ENCODE data around the gene CD96.
"Not testable (repeated sequence)": the region's sequence is repeated elsewhere in the genome, so short reads cannot be mapped to it uniquely, and the experiment has no call there.

Gene CD96

DNA sequence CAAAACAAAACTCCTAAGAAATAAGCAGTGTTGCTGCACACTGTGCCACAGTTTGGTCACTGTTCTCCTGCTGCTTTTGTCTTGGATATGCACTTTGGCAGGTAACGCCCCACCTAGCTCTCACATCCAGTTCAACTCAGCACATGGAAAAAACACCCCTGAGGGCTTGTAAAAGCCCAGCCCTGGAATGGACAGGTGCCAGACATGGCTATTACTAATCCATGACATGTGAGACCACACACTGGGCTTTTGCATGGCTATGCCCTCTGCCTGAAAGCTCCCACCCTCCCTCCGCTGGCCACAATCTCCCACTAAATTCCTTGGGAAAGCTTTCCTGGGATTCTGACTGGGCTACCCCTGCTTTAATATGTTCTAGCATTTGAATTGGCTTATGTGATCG lies 77.8 kb downstream of the CD96 start:
- DNase-seq (ENCODE audit: low read depth in 2 of 2): no peak

DNA sequence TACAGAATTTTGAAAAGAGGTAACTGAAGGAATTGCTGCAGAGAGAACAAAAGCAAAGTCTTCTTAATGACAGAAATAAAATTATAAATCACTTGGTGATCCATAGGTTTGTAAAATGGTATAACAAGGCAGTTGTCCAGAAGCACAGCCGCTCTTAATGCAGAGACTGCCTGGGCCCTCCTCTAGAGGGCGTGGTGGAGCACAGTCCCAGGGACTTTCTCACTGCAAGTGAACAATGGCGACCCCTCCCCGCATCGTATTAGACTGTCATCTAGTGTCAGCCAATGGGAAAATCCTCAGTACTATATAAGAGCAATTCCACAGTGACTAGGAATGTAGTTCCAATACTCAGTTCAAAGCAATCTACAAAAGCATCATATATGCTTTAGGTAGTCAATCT lies 79.5 kb downstream of the CD96 start:
- DNase-seq (ENCODE audit: low read depth in 2 of 2): peak in 1 of 2 donors; percentile 46

GRCh38 chr3:111627092-111627491 lies 85.1 kb downstream of the CD96 start:
- DNase-seq (ENCODE audit: low read depth in 2 of 2): no peak

- DNase-seq (ENCODE audit: low read depth in 2 of 2): not testable (repeated sequence)
Measured at GRCh38 chr3:111629018-111629417, 87.0 kb downstream of the CD96 start.

GRCh38 chr3:111630638-111631037 lies 88.6 kb downstream of the CD96 start:
- not testable (repeated sequence) for DNase-seq (ENCODE audit: low read depth in 2 of 2)

DNA sequence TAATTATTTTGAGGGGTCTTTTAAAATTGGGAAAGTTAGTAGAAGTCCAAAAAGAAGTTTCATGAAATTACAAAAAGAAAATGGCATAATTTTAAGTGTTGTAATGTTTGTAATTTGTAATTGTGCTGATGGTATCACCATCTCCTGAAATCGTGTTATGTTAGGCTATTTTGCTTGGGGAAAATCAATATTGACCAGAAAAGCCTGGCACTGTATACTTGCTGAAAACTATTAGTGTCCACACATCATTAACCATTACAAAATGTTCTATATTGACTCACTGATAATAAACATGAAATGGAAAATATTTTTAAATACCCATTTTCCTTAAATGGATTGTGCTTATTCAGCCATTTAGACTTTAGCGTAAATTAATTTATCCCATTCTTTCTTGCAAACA lies 93.4 kb downstream of the CD96 start:
- no peak for DNase-seq (ENCODE audit: low read depth in 2 of 2)

DNA sequence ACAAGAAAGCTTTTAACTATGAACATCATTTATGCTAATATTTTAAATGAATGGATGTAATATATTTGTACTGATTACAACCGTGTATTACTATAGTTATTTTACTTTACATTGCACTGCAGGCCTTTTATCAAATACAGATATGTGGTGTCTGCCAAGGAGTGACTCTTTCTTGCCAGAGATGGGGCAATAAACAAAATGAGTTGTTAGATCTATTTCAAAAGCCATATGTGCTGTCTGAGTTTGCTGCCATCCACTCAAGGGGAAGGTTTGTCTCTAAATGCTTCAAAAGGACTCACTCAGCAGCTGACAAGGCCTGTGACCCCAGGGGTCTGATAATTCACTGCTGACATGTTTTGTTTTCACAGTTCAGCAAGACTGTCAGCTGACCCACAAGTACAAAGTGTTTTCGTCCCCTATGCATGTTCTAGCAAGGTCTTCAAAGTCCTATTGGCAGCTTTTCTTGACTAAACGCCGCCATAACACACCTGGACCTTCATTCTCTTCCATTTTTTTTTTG lies 94.4 kb downstream of the CD96 start:
- DNase-seq (ENCODE audit: low read depth in 2 of 2): no peak

- no peak for DNase-seq (ENCODE audit: low read depth in 2 of 2)
Measured at GRCh38 chr3:111639316-111639715, 97.3 kb downstream of the CD96 start.

GRCh38 chr3:111648991-111649579 lies 107.1 kb downstream of the CD96 start:
- DNase-seq (ENCODE audit: low read depth in 2 of 2): no peak

DNA sequence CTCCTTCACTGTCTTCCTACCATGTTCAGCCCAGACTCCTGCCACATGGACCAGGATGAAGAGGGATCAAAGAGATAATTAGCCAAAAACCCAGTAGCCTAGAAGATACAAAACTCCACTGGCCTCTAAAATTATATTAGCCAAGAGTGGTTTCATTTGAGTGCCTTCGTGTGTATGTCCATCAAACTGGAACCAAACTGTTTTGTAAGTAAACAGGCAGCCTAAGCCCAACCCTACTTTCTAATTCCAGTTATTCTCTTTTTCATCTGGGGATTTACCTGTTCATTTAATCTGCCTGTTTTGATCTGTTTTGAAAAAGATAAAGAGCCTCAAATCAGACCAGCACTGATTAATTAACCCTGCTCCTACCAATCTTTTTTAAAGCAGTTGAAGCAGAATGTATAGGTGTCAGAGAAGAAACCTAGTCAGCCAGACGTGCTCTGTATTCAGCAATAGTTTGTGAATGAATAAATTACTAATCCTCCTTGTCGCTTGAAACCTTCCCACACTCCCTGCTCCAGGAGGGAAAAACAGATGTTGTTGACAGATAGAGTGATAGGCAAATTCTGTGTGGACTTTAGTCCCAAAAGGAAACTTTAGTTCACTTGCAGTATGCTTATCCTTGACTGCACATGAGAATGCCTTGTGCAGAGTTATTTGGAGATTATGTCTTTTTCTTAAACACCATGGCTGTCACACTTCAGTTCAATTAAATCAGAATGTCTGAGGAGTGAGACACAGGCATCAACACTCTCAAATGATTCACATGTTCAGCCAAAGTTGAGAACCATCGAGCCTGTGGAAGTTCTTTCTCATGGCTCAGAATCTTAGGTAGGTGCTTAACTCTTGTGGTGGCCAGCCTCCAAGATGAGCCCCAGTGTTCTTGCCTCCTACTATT lies 108.6 kb downstream of the CD96 start:
- DNase-seq (ENCODE audit: low read depth in 2 of 2): no peak

- DNase-seq (ENCODE audit: low read depth in 2 of 2): no peak
Measured at GRCh38 chr3:111652492-111653180, 110.6 kb downstream of the CD96 start.

- DNase-seq (ENCODE audit: low read depth in 2 of 2): no peak
Measured at GRCh38 chr3:111653766-111654165, 111.8 kb downstream of the CD96 start.

DNA sequence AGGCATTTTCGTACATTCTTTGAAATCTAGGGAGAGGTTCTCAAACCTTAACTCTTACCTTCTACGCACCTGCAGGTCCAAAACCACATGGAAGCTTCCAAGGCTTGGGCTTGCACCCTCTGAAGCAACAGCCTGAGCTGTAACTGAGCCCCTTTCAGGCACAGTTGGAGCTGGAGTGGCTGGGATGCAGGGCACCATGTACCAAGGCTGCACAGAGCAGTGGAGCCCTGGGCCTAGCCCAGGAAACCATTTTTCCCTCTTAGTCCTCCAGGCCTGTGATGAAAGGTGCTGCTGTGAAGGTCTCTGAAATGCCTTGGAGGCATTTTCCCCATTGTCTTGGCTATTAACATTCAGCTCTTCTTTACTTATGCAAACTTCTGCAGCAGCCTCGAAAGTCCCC lies 120.0 kb downstream of the CD96 start:
- no peak for DNase-seq (ENCODE audit: low read depth in 2 of 2)

DNA sequence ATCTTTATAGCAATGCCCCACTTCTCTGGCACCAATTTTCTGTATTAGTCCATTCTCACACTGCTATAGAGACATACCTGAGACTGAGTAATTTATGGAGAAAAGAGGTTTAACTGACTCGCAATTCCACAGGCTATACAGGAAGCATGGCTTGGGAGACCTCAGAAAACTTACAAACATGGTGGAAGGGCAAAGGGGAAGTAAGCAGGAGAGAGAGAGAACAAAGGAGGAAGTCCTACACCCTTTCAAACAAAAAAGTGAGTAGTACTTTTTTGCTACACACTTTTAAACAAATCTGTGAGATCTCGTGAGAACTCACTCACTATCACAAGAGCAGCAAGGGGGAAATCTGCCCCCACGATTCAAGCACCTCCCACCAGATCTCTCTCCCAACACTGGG lies 120.9 kb downstream of the CD96 start:
- no peak for DNase-seq (ENCODE audit: low read depth in 2 of 2)

DNA sequence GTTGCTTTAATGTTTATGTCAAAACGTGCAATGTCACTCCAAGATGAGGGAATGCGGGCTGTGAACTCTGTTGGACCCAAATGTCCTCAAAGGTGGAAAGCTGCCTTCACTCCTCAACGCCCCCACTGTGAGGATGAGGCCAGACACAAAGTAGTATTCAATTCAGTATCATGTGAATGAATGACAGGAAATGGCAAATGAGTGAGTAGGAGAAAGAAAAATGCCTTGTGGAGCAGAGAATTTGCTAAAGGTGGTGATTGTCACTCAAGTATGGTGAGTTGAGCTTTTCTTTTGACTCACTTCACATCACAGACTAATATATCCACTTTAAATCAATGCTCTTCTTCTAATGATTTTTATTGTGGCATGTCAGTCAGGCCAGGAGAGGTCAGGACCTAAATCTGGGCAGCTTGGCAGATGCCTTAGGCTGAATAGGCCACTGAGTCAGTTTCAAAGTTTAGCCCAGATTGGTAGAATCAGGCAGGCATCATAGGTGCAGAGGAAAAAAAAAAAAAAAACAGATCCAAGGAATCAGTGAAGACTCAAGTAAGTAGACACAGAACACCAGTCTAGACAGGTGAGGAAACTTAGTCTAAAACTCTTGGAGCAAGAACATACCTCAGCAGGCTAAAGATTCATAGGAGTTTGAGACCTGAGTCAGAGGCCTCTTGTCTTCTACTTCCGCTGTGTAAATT lies 124.2 kb downstream of the CD96 start:
- DNase-seq (ENCODE audit: low read depth in 2 of 2): no peak

DNA sequence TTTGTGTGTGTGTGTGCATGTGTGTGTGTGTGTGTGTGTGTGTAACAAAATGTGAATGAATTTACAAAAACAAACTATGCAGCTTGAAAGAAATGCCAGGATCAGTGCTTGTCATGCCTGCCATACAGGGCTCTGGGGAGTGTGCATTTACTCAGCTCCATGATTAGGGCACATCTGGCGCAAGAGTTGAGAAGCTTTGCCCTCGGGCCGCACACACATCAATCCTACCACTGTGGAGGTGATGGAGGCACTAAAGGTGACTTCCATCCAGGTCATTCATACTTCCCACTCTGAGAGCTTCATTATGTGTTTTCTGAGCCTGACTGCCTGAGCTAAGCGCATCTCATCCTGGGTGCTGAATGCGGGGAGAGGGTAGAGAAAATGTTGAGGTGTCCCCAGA lies 125.2 kb downstream of the CD96 start:
- DNase-seq (ENCODE audit: low read depth in 2 of 2): no peak

DNA sequence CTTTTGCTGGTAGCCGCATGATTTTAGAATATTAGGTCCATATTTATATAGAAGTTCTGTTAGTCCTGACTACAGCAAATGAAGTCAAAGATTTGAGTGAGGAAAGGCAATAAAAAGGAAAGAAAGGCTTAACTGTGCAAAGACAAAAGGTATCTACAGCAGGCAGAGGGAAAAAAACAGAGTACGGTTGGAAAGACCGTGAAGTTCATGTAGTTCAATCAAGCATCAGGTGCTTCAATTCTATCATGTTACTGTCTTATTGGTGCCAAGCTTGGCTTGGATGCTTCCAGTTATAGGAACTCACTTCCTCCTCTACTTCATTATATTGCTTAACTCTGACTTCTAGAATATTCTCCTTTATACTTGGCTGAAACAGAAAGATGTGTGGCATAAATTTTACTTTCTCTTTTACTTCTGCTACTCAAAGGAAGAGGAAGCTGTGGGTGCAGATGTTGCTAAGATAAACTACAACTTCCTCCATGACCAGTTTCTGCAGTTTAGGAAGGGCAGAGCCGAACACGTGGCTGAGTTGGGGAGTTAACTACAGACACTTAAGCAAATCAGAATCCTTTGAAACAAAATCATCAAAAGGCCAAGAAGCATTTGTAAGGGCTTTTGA lies 125.7 kb downstream of the CD96 start:
- DNase-seq (ENCODE audit: low read depth in 2 of 2): peak in 1 of 2 donors; percentile 17

- no peak for DNase-seq (ENCODE audit: low read depth in 2 of 2)
Measured at GRCh38 chr3:111668326-111668725, 126.3 kb downstream of the CD96 start.

GRCh38 chr3:111668888-111669488 lies 127.0 kb downstream of the CD96 start:
- no peak for DNase-seq (ENCODE audit: low read depth in 2 of 2)

GRCh38 chr3:111669926-111670630 lies 128.1 kb downstream of the CD96 start:
- DNase-seq (ENCODE audit: low read depth in 2 of 2): no peak
